Retinal pigment epithelial cell (primary cell): ENCODE measurements around the gene FASN.
"Not testable (repeated sequence)": the region's sequence is repeated elsewhere in the genome, so short reads cannot be mapped to it uniquely, and the experiment has no call there.

ENCODE experiments used
- DNase-seq: peaks from one replicate; pipeline ENCODE4 v3.0.0-alpha.2; 2010; ENCODE audit warnings: low read depth
- H3K4me3 ChIP-seq: 2 replicates; pipeline ENCODE4 v1.5.1; 2011; ENCODE audit warnings: mild to moderate bottlenecking, low read length, control low read depth, moderate library complexity
- TF ChIP-seq, protein P1 (sequence below): conservative IDR thresholded peaks from 2 replicates; pipeline ENCODE4 v1.5.1; 2011; ENCODE audit warnings: low read depth, low read length, control low read depth, inconsistent platforms

FASN gene

DNA sequence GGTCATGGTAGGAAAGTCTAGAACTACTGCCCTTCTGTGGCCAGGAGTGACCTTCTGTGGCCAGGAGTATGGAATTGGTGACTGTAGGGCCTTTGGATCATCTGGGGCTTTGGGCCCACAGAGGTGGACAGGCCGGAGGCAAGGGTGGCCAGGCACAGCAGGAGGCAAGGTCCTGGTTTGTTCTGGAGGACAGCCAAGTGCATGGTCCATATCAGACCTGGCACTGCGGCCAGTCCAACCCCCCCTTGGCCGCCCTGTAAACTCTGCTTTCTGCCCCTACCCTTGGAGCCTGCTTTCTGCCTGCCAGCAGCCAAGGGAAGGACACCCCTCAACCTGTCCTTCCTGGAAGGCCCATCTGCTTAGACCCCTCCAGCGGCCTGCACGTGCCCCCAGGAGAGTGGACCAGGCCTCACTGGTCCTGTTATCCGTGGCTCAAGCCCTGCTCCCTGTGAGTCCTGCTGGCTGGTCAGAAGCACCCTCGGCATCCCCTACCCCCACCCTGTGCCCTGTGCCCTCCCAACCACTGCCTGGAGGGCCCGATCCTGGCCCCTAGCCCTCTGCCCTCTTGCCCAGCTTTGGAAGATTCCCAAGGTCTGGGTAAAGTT is 58.2 kb downstream of the FASN start:
- no peak overlapping the region for H3K4me3 ChIP-seq
- TF ChIP-seq, protein P1, sequence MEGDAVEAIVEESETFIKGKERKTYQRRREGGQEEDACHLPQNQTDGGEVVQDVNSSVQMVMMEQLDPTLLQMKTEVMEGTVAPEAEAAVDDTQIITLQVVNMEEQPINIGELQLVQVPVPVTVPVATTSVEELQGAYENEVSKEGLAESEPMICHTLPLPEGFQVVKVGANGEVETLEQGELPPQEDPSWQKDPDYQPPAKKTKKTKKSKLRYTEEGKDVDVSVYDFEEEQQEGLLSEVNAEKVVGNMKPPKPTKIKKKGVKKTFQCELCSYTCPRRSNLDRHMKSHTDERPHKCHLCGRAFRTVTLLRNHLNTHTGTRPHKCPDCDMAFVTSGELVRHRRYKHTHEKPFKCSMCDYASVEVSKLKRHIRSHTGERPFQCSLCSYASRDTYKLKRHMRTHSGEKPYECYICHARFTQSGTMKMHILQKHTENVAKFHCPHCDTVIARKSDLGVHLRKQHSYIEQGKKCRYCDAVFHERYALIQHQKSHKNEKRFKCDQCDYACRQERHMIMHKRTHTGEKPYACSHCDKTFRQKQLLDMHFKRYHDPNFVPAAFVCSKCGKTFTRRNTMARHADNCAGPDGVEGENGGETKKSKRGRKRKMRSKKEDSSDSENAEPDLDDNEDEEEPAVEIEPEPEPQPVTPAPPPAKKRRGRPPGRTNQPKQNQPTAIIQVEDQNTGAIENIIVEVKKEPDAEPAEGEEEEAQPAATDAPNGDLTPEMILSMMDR = no peak
- no peak for DNase-seq

DNA sequence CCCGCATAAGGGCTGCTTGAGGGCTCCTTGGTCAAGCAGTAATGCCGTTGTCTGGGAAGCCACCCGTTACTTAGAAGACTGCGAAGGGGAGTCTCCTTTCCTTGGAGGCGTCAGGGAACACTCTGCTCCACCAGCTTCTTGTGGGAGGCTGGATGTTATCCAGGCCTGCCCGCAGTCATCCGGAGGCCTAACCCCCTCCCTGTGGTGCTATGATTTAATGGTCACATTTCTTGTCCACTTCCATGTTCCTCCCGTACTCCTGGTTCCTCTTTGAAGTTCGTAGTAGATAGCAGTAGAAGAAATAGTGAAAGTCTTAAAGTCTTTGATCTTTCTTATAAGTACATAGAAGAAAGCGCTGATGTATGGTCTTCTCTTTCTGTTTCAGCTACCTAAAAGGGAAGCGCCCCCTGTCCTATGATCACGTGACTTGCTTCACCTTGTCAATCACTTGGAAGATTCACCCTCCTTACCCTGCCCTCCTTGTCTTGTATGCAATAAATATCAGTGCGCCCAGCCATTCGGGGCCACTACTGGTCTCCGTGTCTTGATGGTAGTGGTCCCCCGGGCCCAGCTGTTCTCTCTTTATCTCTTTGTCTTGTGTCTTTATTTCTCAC is 59.1 kb downstream of the FASN start:
- DNase-seq, H3K4me3 ChIP-seq: not testable (repeated sequence)

DNA sequence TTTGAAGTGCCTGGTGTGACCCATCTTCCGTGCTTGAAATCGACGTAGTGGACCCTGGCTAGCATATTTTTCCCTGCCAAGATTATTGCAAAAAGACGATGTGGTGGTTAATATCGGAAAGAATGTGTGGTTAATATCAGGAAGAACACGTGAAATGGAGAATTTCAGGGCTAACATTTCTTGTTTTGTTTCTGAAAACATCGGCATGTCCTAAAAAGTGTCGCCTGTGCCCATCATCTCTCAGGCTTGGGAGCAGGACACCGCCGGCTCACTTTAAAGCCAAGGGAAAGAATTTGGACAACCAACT is 60.2 kb downstream of the FASN start:
- H3K4me3 ChIP-seq = peak overlapping the region; percentile 25
- DNase-seq = no peak
- TF ChIP-seq, protein P1 = no peak

DNA sequence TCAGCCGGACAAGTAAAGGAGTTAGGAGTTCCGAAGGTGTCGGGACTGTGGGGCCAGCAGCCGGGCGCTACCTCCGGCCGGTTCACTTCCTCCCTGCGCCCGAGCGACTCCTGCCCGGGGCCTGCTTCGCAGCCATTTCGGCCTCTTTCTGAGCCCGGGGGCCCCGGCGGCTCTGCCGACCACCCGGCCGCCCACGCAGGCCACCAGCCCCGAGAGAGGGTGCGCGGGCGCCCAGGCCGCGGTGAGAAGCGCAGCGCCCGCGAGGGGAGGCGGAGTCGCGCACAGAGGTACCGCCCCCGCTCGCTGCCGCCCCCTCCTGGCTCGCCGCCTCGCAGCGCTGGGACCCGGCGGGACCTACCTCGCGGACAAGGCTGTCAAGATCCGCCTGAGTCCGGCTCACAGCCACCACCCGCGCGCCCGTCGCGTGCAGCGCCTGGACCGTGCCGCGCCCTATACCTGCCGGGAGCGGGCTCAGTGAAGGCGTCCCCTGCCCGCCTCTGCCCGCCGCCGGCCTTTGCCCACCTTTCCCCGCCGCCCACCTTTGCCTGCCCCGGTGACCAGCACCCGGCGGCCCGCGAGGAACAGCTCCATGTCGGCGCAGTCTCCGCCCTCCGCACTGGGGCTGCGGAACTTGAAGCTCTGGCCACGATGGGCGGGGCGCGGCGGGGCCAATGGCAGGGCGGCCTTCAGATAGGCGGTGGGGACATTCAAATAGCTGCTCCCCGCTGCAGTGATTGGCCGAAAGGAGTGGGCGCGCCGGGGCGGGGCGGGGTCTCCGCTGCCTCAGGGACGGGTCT is 60.7 kb downstream of the FASN start, which contains the start of gene DCXR:
TSS of gene DCXR (minus strand) at position 606 of the 797 bp plus-strand sequence. CDS start at position 591, 15 bp downstream.
- peak; percentile 80 for DNase-seq
- TF ChIP-seq, protein P1 = peak; percentile 62
- peak within 1 kb of the TSS; percentile 64 for H3K4me3 ChIP-seq

DNA sequence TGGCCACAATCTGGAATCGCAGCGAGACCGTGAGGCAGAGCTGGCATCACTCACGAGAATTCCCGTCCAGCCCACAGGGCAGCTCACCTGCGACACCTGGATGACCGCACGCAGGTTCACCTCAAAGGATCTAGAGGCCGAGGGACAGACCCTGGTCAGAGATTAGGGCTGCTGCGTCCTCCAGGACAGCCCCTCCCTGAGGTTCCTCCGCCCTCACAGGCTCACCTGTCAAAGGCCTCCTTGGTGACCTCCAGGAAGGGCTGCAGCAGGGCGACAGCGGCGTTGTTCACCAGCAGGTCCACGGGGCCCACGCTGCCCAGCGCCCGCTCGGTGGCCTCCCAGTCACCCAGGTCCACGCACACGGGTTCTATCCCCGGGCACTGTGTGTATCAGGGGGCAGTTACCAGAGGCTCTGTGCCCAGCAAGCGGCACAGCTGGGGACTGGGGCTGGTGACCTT is 61.4 kb downstream of the FASN start:
- TF ChIP-seq, protein P1 = no peak
- DNase-seq = no peak
- H3K4me3 ChIP-seq = peak overlapping the region; percentile 64

DNA sequence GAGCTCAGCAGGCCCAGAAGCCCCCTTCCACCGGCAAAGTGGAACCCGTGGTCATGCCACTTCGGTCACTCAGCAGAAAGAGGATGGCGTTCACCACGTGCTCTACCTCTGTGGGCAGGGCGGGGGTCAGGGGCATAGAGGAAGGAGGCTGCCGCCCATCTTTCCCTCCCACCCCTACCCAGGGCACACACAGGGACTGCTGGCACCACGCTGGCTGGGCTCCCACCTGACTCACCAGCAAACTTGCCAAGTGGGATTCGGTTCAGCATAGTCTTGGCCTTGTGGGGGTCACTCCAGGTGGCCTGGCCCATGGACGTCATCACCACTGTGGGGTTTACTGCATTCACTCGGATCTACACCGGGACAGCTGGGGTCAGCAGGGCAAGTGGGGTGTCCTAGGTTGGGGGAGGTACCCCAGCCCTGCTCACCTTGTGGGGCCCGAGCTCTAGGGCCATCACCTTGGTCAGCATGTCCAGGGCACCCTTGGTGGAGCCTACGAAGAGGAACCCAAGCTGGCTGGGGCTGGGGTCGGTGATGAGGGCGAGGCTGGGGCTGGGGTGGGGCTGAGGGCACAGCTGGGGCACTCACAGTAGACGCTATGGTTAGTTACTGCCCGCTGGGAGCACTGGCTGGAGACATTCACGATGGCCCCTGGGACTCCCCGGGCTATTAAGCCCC is 61.9 kb downstream of the FASN start:
- H3K4me3 ChIP-seq = no peak overlapping the region
- no peak for DNase-seq
- TF ChIP-seq, protein P1 = no peak

DNA sequence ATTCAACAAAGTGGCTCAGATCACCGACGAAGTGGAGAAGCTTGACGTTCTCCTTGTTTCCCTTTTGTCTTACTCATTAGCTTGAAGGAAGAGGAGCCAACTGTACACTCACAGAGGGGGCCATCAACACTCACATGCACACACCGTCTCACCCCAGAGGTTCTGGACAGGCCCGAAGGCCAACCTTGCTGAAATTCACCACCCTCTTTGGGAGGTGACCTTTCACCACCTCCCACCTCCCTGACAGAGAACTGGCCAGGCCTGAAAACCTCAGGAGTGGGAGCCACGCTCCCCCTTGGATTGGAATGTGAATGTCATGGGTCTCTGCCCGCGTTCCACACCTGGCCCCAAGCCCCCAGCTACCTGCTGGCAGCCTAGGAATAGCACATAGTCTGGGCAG is 62.5 kb downstream of the FASN start:
- no peak overlapping the region for H3K4me3 ChIP-seq
- TF ChIP-seq, protein P1 = no peak
- no peak for DNase-seq
